Right renal pelvis (tissue), 4 donors: Measurements from ENCODE around the gene PRSS27. TPM values are rescaled to one million over a fixed set of nuclear protein-coding genes. Genes with fewer than 3 reads are reported as not detected.

Source experiments
- DNase-seq, 4 donors: peaks; one replicate each; pipeline ENCODE4 v3.0.0-alpha.2; 2013; ENCODE audit warnings: low read depth in 4 of 4, low spot score in 3 of 4, missing footprints in 1 of 4
- polyA plus RNA-seq, 4 donors: library from polyadenylated mRNA; unstranded; fragments of 120-200 nt; gene quantifications; one replicate each; pipeline ENCODE4 v1.2.1, GENCODE V29; 2013; ENCODE audit not compliant: insufficient read length in 4 of 4

PRSS27 gene
- polyA plus RNA-seq, 4 donors, result 1.3 to 2.1 (median 1.4) TPM

DNA sequence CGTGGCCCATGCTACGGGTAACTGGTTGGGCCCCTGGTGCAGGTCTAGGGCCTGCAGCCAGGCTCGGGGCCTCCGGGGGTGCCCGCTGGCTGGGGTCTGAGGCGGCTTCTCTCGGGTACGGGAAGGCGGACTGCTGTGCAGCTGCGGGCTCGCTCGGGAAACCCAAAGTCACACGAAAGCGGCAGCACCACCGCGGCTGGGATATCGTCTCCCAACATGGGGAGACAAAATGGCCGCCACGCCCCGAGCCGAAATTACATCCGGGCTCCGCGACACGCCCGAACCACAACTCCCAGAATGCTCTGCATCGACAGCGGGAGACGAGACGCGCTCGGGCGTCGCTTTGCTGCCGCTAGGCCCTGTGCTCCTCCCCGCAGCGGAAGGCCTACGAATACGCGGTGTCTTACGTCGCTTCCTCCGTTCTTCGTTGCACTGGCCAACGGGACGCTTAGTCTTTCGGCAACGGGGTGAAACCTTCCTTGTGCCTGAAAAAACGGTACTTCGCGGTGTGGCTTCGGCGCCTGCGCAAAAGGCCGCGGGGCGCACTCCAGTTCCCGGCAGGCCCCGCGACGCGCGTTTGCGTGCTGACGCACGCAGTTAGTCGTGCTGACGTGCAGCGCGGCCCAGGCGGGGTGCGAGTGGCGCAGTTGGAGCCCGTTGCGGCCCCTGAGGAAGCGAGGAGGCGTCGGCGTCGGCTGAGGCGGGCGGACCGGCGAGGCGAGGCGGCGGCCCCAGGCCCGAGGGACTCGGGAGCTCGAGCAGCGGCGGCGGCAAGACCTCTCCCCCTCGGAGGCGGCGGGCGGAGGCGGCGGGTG is 32.2 kb upstream of the PRSS27 start, which contains the start of gene SRRM2:
TSS of gene SRRM2 (plus strand) at position 604 of the 815 bp plus-strand sequence. CDS start 3,727 bp downstream, outside the sequence.
- peak; percentile 94 to 99 (median 95) for DNase-seq

DNA sequence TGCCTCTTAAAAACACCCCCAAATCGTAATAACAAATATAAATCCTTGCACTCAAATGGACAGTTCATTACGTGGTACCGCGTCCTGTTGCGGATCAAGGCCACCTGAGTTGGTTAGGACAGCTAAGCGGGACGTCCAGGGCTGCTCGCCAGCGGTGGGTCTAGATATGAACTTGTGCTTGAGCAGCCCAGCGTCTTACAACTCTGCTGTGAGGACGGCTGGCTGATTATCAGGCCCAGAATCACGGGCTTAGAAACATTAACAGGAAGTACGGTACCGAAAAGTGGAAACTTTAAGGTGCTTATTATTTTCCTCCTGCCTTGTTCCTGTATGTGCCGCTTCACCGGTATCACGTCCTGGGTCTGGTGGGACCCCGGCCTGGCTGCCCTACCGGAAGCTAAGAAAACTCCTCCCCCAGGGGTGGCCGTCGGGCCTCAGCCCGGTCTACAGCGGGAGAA is 31.6 kb upstream of the PRSS27 start:
- DNase-seq, result peak in 2 of 4 donors; percentile 17 to 24

GRCh38 chr16:2749936-2750335 is 29.9 kb upstream of the PRSS27 start:
- no peak for DNase-seq

DNA sequence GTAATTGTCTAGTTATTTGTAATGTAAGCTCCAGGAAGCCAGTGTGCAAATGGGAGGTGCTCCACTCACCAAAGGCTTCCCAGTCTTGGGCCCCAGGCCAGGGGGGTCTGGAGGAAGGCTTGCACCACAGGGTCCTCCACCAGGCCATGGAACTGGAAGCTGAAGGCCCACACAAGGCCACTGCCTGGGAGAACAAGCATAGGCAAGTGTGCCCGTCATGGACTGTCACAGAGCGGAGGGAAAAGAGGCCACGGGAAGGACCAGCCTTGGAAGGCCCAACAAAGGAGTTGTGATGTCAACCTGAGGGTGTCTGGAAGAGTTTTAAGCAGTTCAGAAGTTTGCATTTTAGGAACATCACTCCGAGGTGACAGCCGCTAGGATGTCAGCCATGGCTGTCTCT is 29.5 kb upstream of the PRSS27 start:
- DNase-seq, result no peak

- no peak for DNase-seq
These were observed 28.9 kb upstream of the PRSS27 start for GRCh38 chr16:2748757-2749455.

GRCh38 chr16:2745961-2746360 is 25.9 kb upstream of the PRSS27 start:
- DNase-seq, result no peak

- DNase-seq, result no peak
These were observed 25.3 kb upstream of the PRSS27 start for GRCh38 chr16:2745116-2745890.

GRCh38 chr16:2744711-2745110 is 24.7 kb upstream of the PRSS27 start:
- no peak for DNase-seq

GRCh38 chr16:2743007-2743810 is 23.2 kb upstream of the PRSS27 start:
- no peak for DNase-seq

- no peak for DNase-seq
These were observed 22.4 kb upstream of the PRSS27 start for GRCh38 chr16:2742323-2743006.

GRCh38 chr16:2741168-2741567 is 21.1 kb upstream of the PRSS27 start:
- no peak for DNase-seq

- no peak for DNase-seq
These were observed 20.5 kb upstream of the PRSS27 start for GRCh38 chr16:2740476-2740875.

DNA sequence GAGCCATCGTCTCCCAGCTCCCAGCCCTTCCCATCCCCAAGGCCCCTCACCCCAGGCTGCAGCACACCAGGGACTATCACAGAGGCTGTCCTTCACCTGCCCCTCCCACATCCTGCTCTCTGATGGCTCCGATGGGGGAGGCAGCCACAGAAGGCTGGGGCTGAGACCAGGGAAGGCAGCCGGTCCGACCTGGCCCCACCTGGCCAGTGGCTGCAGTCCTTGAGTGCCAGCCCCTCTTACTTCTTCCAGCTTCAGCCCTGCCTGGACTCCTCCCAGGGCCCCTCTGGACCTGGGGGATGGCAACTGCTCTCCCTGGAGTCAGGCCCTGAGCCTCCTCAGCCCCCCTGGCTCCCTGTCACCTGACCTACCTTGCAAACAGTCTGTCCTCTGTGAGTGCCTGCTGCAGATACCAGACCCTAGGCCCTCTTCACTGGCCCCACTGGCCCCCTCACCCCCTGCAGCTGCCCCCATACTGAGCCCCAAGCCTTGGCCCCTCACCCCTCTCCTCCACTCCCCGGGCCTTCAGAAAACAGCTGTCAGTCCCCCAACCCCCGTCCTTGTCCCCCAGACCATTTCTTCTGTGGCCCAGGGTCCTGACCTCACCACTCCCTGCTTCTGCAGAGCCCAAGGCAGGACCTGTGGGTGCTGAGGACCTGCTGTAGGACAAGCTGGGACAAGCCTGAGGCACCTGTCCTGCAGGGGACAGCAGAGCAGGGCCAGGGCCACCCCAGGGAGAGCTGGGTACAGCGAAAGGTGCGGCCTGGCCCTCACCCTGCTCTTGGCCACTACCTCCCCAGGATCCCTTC is 19.8 kb upstream of the PRSS27 start:
- no peak for DNase-seq

DNA sequence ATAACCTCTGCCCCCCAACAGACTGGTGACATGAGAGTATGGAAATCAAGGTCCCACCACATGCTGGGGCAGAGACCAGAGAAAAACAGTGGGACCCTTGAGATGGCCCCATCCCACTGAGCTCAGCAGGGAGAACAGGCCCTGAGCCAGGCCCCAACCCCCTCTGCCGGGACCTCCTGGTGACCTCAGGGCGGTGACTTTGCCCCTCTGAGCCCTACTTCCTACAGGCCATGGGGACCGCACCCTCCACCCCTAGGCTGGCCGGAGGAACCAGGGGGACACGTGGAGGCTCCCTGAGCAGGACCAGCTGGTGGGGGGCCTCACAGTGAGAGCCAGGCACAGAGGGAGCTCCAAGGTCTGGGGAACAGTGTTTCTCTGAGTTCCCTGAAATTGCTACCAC is 18.6 kb upstream of the PRSS27 start:
- DNase-seq, result no peak

DNA sequence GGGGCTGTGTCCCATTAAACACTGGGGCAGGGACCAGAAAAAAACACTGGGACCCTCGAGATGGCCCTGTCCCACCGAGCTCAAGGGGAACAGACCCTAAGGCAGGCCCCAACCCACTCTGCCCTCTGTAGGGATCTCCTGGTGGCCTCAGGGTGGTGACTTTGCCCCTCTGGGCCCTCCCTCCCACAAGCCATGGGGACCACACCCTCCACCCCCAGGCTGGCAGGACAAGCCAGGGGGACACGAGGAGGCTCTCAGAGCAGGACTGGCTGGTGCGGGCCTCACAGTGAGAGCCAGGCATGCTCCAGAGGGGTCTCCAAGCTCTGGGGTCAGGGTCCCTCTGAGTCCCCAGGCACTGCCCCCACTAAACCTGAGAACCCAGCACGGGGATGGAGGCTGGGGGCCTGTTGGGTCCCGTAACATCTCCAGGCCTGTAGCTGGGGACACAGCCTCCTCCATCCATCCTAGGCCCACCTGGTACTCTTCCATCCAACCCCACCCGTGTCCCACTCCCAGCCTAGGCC is 17.9 kb upstream of the PRSS27 start:
- no peak for DNase-seq

- DNase-seq, result no peak
These were observed 17.2 kb upstream of the PRSS27 start for GRCh38 chr16:2737238-2737605.

DNA sequence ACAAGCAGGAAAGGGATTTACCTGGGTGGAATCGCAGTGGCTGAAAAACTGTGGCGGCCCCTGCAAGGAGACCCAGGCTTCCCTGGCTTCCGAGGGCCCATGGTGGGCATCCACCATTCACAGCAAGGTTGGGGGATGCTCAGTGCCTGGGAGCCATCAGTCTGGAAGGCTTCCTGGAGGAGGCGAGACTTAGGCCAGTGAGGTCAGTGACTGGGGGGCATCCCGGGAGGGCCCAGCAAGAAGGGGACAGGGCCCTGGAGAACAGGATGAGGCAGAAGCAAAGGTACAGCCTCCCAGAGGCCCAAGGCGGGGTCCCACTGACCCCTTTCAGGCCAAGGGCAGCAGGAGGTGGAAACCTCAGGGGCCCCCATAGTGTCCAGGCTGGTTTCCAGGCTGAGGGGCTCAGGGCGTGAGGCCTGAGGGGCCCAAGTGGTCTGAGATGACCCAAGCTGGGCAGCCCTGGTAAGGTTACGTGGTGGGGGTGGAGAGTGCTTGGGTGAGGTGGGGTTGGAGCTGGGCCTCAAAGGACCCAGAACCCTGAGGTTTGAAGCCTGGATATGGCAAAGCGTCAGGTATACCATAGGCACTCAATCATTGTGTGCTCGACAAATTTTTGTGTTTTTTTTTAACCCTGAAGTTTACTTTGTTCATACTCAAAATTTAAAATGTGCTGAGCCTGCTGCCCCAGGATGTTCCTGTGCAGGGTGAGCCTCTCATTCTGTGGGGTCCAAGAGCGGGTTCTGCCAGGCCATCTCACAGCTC is 16.6 kb upstream of the PRSS27 start:
- DNase-seq, result no peak
